OCI-LY1 (cell line): Measurements from ENCODE around the gene KPTN.

ENCODE experiments used
- EZH2 ChIP-seq: fragments of 200-600 bp; sonication (generic), shearing (Covaris generic); IDR thresholded peaks from 2 replicates; pipeline ENCODE4 v1.8.0; 2017; ENCODE audit warnings: borderline replicate concordance, mixed run types, mild to moderate bottlenecking, antibody characterized with exemption, low read length, moderate library complexity, mixed read lengths
- TF ChIP-seq, protein P1 (sequence below): fragments of 200-600 bp; sonication (generic), shearing (Covaris generic); IDR thresholded peaks from 2 replicates; pipeline ENCODE4 v1.5.1; 2017; ENCODE audit warnings: mild to moderate bottlenecking, antibody characterized with exemption, low read length, moderate library complexity, mixed read lengths

DNA sequence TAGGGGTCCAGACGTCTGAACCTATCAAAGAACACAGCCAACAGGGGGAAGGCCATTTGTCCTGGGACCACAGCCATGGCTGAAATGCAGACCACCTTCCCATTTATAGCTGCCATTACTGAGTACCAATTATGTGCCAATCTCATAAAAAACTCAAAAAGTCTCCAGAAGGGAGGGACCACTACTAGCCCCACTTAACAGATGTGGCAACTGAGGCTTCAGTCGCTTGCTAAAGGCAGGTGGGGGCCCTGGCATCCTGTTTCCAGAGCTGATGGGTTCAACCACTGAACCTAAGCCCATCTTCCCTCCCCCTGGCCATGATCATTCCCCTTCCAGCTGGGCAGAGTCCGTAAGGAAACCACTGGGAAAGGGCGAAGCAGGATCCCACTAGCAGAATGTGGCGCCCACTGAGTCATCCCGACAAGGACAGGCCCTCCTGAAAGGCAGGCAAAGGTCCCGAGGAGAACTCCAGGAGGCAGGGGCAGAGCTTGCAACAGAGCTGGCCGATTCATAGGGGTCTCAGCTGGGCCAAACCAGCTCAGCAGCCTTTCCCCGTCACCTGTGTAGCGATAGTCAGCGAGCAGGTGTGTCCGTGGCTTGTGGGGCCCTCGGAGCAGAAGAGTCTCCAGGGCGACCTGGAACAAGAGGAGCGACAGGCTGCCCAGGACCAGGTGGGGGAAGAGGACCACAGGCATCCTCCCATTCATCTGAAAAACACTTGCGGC lies 45.2 kb upstream of the KPTN start:
- TF ChIP-seq, protein P1, sequence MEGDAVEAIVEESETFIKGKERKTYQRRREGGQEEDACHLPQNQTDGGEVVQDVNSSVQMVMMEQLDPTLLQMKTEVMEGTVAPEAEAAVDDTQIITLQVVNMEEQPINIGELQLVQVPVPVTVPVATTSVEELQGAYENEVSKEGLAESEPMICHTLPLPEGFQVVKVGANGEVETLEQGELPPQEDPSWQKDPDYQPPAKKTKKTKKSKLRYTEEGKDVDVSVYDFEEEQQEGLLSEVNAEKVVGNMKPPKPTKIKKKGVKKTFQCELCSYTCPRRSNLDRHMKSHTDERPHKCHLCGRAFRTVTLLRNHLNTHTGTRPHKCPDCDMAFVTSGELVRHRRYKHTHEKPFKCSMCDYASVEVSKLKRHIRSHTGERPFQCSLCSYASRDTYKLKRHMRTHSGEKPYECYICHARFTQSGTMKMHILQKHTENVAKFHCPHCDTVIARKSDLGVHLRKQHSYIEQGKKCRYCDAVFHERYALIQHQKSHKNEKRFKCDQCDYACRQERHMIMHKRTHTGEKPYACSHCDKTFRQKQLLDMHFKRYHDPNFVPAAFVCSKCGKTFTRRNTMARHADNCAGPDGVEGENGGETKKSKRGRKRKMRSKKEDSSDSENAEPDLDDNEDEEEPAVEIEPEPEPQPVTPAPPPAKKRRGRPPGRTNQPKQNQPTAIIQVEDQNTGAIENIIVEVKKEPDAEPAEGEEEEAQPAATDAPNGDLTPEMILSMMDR = no peak
- TF ChIP-seq EZH2 = no peak
